WTC11 (cell line): ENCODE results near the gene WNK3. TPM values are rescaled to one million over a fixed set of nuclear protein-coding genes. Genes with fewer than 3 reads are reported as not detected.
"Not testable (repeated sequence)": the region's sequence is repeated elsewhere in the genome, so short reads cannot be mapped to it uniquely, and the experiment has no call there.

Experiments
- ATAC-seq: fragments of 200-7000 bp; cut with Tn5 transposase; 2 replicates; pipeline ENCODE4 v1.10.0; 2021; ENCODE audit warnings: mild to moderate bottlenecking, moderate library complexity
- CTCF ChIA-PET: fragments of 300-600 bp; sonication (Branson Sonifier 250); formaldehyde crosslinking; loops from one replicate; lab custom pipeline; 2021; ENCODE audit warnings: antibody characterized with exemption; lab: Charles Lee
- POLR2A ChIA-PET: fragments of 350-600 bp; sonication (Branson Sonifier 250); formaldehyde crosslinking; loops from one replicate; lab custom pipeline; 2021; ENCODE audit warnings: antibody characterized with exemption; lab: Charles Lee
- DNase-seq: peaks from one replicate; pipeline ENCODE4 v3.0.0; 2021; ENCODE audit warnings: low spot score
- H3K27ac Mint-ChIP-seq: 2 replicates; pipeline ENCODE4 v1.8.0; 2021; ENCODE audit warnings: mixed read lengths
- H3K27me3 Mint-ChIP-seq: 2 replicates; pipeline ENCODE4 v1.8.0; 2021; ENCODE audit warnings: low read depth, mild to moderate bottlenecking, moderate library complexity, mixed read lengths
- H3K36me3 Mint-ChIP-seq: 2 replicates; pipeline ENCODE4 v1.8.0; 2021; ENCODE audit warnings: mixed read lengths
- H3K4me1 Mint-ChIP-seq: 2 replicates; pipeline ENCODE4 v1.8.0; 2022; ENCODE audit warnings: mixed read lengths
- H3K4me3 Mint-ChIP-seq: 2 replicates; pipeline ENCODE4 v1.8.0; 2021; ENCODE audit warnings: mild to moderate bottlenecking, moderate library complexity, mixed read lengths
- H3K9me3 Mint-ChIP-seq: 2 replicates; pipeline ENCODE4 v1.8.0; 2021; ENCODE audit warnings: mixed read lengths
- ATF1 ChIP-seq: sonication (generic); formaldehyde crosslinking; IDR thresholded peaks from 2 replicates; pipeline ENCODE4 v1.8.1; 2023; ENCODE audit warnings: mild to moderate bottlenecking, moderate library complexity, missing genetic modification reagents
- CBFB ChIP-seq: sonication (generic); formaldehyde crosslinking; IDR thresholded peaks from 2 replicates; pipeline ENCODE4 v1.8.1; 2022; ENCODE audit warnings: mild to moderate bottlenecking, low read depth, missing genetic modification reagents
- ETV6 ChIP-seq: sonication (generic); formaldehyde crosslinking; IDR thresholded peaks from 2 replicates; pipeline ENCODE4 v1.8.1; 2022; ENCODE audit warnings: mild to moderate bottlenecking, missing genetic modification reagents
- GABPB1 ChIP-seq: sonication (generic); formaldehyde crosslinking; IDR thresholded peaks from 2 replicates; pipeline ENCODE4 v1.8.1; 2023; ENCODE audit warnings: mild to moderate bottlenecking, missing genetic modification reagents
- MXD4 ChIP-seq: fragments of 250-450 bp; sonication (Bioruptor Pico); IDR thresholded peaks from 2 replicates; pipeline ENCODE4 v1.8.0; 2021; ENCODE audit warnings: mild to moderate bottlenecking, moderate library complexity, borderline replicate concordance
- NFE2L1 ChIP-seq: sonication (generic); formaldehyde crosslinking; IDR thresholded peaks from 2 replicates; pipeline ENCODE4 v1.8.1; 2023; ENCODE audit warnings: missing genetic modification reagents
- OVOL2 ChIP-seq: fragments of 250-450 bp; sonication (Bioruptor Pico); IDR thresholded peaks from 2 replicates; pipeline ENCODE4 v1.9.0; 2021; ENCODE audit warnings: mild to moderate bottlenecking, borderline replicate concordance
- SMAD3 ChIP-seq: sonication (generic); formaldehyde crosslinking; IDR thresholded peaks from 2 replicates; pipeline ENCODE4 v1.8.0; 2022; ENCODE audit warnings: missing genetic modification reagents, mild to moderate bottlenecking, borderline replicate concordance
- ZNF671 ChIP-seq: fragments of 250-450 bp; sonication (Bioruptor Pico); IDR thresholded peaks from 2 replicates; pipeline ENCODE4 v1.8.0; 2021; ENCODE audit warnings: mild to moderate bottlenecking
- total RNA-seq: library from RNA; stranded (reverse); gene quantifications from 3 replicates; pipeline ENCODE4 v1.2.3, GENCODE V29; 2021
- TF ChIP-seq, protein P1 (sequence below): sonication (generic); formaldehyde crosslinking; IDR thresholded peaks from 2 replicates; pipeline ENCODE4 v1.8.1; 2023; ENCODE audit warnings: mild to moderate bottlenecking, missing genetic modification reagents, borderline replicate concordance
- TF ChIP-seq, protein P2 (sequence below): fragments of 250-450 bp; sonication (Bioruptor Pico); IDR thresholded peaks from 2 replicates; pipeline ENCODE4 v1.9.0; 2021; ENCODE audit warnings: mild to moderate bottlenecking
- TF ChIP-seq, protein P3 (sequence below): sonication (generic); formaldehyde crosslinking; IDR thresholded peaks from 2 replicates; pipeline ENCODE4 v1.8.1; 2023; ENCODE audit warnings: mild to moderate bottlenecking, missing genetic modification reagents, moderate library complexity
- TF ChIP-seq, protein P4 (sequence below): sonication (generic); formaldehyde crosslinking; IDR thresholded peaks from 2 replicates; pipeline ENCODE4 v1.8.1; 2023; ENCODE audit warnings: mild to moderate bottlenecking, moderate library complexity, missing genetic modification reagents
- TF ChIP-seq, protein P5 (sequence below): sonication (generic); formaldehyde crosslinking; IDR thresholded peaks from 2 replicates; pipeline ENCODE4 v1.8.0; 2022; ENCODE audit warnings: mild to moderate bottlenecking, missing genetic modification reagents

WNK3 gene
- total RNA-seq, 1 experiment from 2014 or later: 27.5 TPM

DNA sequence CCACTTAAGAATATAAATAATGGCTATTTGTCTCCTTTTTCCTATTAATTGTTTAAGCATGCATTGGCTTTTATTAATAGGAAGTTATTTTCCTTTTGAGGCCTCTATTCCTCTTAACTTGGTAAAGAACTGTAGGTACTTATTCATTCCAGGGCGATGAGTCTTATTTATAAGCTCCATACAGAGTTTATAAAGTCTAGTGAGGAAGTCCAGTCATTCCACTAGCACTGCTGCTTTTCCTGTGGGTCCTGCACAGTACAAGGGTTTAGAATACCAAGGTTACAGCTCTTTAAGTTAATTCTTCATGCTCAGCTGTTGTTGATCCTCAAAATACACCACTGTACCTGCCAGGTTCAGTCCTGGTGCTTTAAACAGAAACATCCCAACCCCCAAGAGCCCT lies 28.5 kb upstream of the WNK3 start (continued):
- TF ChIP-seq NFE2L1: no peak
- no peak for TF ChIP-seq ZNF671
- TF ChIP-seq GABPB1 (CRISPR knock-in tag): no peak
- no peak for TF ChIP-seq CBFB (CRISPR knock-in tag)

DNA sequence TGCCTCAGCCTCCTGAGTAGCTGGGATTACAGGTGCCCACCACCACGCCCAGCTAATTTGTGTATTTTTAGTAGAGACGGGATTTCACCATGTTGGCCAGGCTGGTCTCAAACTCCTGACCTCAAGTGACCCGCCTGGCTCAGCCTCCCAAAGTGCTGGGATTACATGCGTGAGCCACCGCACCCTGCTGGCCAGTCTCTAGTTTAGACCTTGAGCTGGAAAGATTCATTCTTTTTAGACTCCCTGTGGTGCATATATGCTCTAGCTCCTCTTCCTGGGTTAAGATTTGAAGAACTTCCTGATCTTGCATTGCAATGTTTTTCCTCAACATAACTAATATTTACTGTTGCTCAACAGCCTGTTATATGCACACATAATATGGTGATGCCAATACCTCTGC lies 26.8 kb upstream of the WNK3 start:
- DNase-seq, H3K36me3 Mint-ChIP-seq, H3K27ac Mint-ChIP-seq, H3K9me3 Mint-ChIP-seq, H3K27me3 Mint-ChIP-seq, H3K4me3 Mint-ChIP-seq, ATAC-seq, POLR2A ChIA-PET: not testable (repeated sequence)
- CTCF ChIA-PET: interaction anchor here (0.6 to 2.0 kb wide), 5 partner anchors 9 to 224 kb away, joined by 3 to 6 read pairs (median 5); no protein-coding TSS in a partner anchor
- peaks cover 31% of the 10 kb centered on the region for H3K4me1 Mint-ChIP-seq

DNA sequence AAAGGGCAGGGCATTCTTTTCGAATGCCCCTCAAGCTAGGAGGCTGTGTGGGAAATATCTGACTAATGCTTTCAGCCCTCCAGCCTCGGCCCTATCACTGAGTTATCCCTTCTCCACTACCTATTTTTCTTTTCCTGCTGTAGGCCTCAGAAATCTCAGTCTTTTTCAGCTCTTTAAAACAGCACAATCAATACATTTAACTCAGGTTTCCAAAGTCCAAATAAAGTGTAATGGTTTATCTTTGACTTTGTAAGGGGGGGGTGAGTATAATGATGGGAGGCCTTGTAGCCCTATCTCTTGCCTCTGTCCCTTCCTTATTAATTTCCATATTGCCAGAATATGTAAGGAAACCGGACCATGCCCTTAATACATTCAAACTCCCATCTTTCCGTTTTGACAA lies 1.6 kb upstream of the WNK3 start:
- Mint-ChIP-seq H3K4me1 (peaks cover 35% of the 10 kb centered on the region), H3K27ac (peak overlapping the region; percentile 100), H3K27me3 (no peaks in the 10 kb centered on the region; the same call in 1 of the 2 replicates), H3K9me3 (no peaks in the 10 kb centered on the region), H3K4me3 (peak overlapping the region; percentile 94), H3K36me3 (no peaks in the 10 kb centered on the region)
- ChIA-PET CTCF (no interaction called here), POLR2A (no interaction called here)
- TF ChIP-seq, protein P1, sequence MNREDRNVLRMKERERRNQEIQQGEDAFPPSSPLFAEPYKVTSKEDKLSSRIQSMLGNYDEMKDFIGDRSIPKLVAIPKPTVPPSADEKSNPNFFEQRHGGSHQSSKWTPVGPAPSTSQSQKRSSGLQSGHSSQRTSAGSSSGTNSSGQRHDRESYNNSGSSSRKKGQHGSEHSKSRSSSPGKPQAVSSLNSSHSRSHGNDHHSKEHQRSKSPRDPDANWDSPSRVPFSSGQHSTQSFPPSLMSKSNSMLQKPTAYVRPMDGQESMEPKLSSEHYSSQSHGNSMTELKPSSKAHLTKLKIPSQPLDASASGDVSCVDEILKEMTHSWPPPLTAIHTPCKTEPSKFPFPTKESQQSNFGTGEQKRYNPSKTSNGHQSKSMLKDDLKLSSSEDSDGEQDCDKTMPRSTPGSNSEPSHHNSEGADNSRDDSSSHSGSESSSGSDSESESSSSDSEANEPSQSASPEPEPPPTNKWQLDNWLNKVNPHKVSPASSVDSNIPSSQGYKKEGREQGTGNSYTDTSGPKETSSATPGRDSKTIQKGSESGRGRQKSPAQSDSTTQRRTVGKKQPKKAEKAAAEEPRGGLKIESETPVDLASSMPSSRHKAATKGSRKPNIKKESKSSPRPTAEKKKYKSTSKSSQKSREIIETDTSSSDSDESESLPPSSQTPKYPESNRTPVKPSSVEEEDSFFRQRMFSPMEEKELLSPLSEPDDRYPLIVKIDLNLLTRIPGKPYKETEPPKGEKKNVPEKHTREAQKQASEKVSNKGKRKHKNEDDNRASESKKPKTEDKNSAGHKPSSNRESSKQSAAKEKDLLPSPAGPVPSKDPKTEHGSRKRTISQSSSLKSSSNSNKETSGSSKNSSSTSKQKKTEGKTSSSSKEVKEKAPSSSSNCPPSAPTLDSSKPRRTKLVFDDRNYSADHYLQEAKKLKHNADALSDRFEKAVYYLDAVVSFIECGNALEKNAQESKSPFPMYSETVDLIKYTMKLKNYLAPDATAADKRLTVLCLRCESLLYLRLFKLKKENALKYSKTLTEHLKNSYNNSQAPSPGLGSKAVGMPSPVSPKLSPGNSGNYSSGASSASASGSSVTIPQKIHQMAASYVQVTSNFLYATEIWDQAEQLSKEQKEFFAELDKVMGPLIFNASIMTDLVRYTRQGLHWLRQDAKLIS (CRISPR knock-in tag): no peak
- TF ChIP-seq NFE2L1: no peak
- TF ChIP-seq, protein P2, sequence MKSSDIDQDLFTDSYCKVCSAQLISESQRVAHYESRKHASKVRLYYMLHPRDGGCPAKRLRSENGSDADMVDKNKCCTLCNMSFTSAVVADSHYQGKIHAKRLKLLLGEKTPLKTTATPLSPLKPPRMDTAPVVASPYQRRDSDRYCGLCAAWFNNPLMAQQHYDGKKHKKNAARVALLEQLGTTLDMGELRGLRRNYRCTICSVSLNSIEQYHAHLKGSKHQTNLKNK (CRISPR knock-in tag): no peak
- TF ChIP-seq, protein P3, sequence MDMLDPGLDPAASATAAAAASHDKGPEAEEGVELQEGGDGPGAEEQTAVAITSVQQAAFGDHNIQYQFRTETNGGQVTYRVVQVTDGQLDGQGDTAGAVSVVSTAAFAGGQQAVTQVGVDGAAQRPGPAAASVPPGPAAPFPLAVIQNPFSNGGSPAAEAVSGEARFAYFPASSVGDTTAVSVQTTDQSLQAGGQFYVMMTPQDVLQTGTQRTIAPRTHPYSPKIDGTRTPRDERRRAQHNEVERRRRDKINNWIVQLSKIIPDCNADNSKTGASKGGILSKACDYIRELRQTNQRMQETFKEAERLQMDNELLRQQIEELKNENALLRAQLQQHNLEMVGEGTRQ (CRISPR knock-in tag): no peak
- TF ChIP-seq, protein P4, sequence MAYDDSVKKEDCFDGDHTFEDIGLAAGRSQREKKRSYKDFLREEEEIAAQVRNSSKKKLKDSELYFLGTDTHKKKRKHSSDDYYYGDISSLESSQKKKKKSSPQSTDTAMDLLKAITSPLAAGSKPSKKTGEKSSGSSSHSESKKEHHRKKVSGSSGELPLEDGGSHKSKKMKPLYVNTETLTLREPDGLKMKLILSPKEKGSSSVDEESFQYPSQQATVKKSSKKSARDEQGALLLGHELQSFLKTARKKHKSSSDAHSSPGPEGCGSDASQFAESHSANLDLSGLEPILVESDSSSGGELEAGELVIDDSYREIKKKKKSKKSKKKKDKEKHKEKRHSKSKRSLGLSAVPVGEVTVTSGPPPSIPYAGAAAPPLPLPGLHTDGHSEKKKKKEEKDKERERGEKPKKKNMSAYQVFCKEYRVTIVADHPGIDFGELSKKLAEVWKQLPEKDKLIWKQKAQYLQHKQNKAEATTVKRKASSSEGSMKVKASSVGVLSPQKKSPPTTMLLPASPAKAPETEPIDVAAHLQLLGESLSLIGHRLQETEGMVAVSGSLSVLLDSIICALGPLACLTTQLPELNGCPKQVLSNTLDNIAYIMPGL (CRISPR knock-in tag): no peak
- TF ChIP-seq ETV6 (CRISPR knock-in tag): no peak
- TF ChIP-seq SMAD3 (CRISPR knock-in tag): no peak
- TF ChIP-seq OVOL2: no peak
- no peak for TF ChIP-seq ATF1 (CRISPR knock-in tag)
- TF ChIP-seq, protein P5, sequence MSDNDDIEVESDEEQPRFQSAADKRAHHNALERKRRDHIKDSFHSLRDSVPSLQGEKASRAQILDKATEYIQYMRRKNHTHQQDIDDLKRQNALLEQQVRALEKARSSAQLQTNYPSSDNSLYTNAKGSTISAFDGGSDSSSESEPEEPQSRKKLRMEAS (CRISPR knock-in tag): no peak
- TF ChIP-seq MXD4 (CRISPR knock-in tag): no peak
- DNase-seq: no peak
- ATAC-seq: no peak
